Measurements from ENCODE around the gene NSUN3. TPM values are rescaled to one million over a fixed set of nuclear protein-coding genes. Genes with fewer than 3 reads are reported as not detected.
"Not testable (repeated sequence)": the region's sequence is repeated elsewhere in the genome, so short reads cannot be mapped to it uniquely, and the experiment has no call there.

NSUN3 gene
- total RNA-seq, 1 donor from 2014 or later = 10.7 TPM

DNA sequence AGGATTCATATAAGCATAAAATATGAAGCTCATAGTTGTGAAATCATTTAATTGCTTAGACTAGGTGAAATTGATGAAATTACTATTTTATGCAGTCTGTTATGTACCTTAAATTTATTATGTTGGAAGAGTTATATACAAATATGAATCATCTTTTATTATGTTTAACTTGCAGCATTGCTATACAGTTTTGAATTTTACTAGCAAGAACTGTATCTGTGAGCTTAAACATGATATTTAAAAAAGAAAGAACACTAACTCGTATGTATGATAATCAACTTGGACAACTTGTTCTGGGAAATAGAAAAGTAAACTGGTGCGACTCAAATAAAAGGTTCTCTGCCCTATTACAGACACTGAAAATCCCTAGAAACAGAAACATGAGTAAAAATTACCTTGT, 36.2 kb upstream of the NSUN3 start:
- TF ChIP-seq, protein P1, sequence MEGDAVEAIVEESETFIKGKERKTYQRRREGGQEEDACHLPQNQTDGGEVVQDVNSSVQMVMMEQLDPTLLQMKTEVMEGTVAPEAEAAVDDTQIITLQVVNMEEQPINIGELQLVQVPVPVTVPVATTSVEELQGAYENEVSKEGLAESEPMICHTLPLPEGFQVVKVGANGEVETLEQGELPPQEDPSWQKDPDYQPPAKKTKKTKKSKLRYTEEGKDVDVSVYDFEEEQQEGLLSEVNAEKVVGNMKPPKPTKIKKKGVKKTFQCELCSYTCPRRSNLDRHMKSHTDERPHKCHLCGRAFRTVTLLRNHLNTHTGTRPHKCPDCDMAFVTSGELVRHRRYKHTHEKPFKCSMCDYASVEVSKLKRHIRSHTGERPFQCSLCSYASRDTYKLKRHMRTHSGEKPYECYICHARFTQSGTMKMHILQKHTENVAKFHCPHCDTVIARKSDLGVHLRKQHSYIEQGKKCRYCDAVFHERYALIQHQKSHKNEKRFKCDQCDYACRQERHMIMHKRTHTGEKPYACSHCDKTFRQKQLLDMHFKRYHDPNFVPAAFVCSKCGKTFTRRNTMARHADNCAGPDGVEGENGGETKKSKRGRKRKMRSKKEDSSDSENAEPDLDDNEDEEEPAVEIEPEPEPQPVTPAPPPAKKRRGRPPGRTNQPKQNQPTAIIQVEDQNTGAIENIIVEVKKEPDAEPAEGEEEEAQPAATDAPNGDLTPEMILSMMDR (conservative IDR thresholded peaks at IDR 0.05) = no peak
- no peaks in the 10 kb centered on the region for H3K27me3 Mint-ChIP-seq
- no peak for DNase-seq (ENCODE audit: extremely low spot score, unreplicated experiment)
- H3K4me1 Mint-ChIP-seq (ENCODE audit: unreplicated experiment) = no peaks in the 10 kb centered on the region
- H3K27ac Mint-ChIP-seq = no peak overlapping the region
- H3K36me3 Mint-ChIP-seq = peaks cover under 1% of the 10 kb centered on the region
- peak overlapping the region; percentile 1 for H3K4me3 Mint-ChIP-seq
- no peaks in the 10 kb centered on the region for H3K9me3 Mint-ChIP-seq

DNA sequence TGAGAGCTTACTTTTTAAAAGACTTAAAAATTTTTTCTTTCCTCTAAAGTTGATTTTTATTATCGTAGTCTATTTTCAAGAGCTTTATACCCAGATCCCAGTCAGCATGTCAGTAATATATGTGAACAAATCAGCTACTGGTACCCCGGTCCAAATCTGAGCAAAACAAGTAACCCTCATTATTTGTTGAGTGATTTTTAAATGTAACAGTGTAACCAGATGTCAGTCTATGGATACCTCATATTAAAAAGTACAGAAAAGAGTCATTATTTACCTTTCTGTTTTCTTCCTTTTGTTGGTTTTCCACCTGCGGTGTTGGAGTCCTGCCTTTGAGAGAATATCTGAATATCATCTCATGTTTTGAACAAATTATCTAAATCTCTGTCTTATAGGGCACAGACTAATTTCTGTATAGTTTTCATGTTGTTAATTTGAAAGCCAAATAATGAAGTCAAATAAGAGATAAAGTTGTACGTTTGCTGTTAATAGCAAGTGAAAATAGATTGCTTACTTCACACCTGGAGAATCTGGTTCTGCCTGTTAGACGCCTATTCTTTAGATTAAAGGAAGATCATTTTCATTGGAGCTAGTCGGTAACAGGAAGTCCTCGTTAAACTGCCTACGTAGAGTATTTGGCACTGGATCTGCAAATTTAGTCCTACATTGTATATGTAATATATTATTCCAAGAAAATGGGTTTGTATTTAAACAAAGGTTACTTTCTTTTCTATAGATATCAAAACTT, 34.6 kb upstream of the NSUN3 start, which contains the start of gene STX19:
Gene STX19 (minus strand): TSS at position 505 of the 745 bp plus-strand sequence. CDS start 13,328 bp downstream, outside the sequence.
- Mint-ChIP-seq H3K27ac (peak within 1 kb of the TSS; percentile 91), H3K36me3 (peaks cover 7% of the 10 kb centered on the region), H3K4me3 (peak within 1 kb of the TSS; percentile 85), H3K4me1 (ENCODE audit: unreplicated experiment) (no peaks in the 10 kb centered on the region), H3K9me3 (peaks cover 6% of the 10 kb centered on the region), H3K27me3 (no peaks in the 10 kb centered on the region)
- TF ChIP-seq, protein P1 (conservative IDR thresholded peaks at IDR 0.05) = no peak
- DNase-seq (ENCODE audit: extremely low spot score, unreplicated experiment) = no peak

DNA sequence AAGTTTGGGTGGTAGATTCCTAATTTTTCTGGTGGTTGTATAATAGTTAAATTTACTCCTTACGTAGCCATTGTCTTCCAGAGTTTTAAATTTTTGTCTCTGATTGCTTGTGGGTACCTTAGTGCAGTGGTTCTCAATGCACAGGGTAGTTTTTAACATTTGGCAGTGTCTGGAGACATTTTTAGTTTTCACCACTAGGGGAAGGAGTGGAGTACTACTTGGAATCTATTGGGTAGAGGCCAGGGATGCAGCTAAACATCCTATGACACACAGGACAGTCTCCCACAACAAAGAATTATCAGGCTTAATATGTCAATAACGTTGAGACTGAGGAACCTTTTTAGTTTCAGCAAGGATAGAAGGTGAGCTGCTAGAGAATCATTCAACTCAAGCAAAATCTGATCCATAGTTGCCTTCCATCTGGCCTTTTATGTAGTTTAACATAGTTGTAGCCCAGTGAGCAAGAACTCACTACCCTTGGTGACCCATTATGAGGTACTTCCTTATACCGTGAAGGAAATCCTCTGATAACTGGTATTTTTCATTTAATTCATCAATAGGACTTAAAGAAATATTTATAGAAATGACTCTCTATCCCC, 25.9 kb upstream of the NSUN3 start:
- Mint-ChIP-seq H3K4me1 (ENCODE audit: unreplicated experiment) (no peaks in the 10 kb centered on the region), H3K4me3 (no peak overlapping the region), H3K27me3 (no peaks in the 10 kb centered on the region), H3K36me3 (peaks cover 13% of the 10 kb centered on the region), H3K27ac (no peak overlapping the region), H3K9me3 (peaks cover 3% of the 10 kb centered on the region)
- no peak for DNase-seq (ENCODE audit: extremely low spot score, unreplicated experiment)
- TF ChIP-seq, protein P1 (conservative IDR thresholded peaks at IDR 0.05) = peak; percentile 68

DNA sequence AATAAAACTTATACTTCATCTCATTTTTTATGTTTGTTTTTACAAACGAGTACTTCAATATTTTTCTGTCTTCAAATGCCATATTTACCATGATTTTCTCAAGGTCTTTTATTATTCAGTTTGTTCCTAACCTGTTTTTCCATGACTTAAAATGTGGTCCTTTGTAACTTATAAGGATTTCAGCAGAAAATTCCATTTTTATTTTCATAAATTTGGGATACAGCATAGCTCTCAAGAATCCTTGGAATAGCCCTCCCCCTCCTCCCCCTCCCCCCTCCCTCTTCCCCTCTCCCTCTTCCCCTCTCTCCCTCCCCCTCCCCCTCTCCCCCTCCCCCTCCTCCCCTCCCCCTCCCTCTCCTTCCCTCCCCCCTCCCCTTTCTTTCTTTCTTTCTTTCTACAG, 19.6 kb upstream of the NSUN3 start:
- H3K9me3 Mint-ChIP-seq = no peaks in the 10 kb centered on the region
- H3K4me1 Mint-ChIP-seq (ENCODE audit: unreplicated experiment) = no peaks in the 10 kb centered on the region

DNA sequence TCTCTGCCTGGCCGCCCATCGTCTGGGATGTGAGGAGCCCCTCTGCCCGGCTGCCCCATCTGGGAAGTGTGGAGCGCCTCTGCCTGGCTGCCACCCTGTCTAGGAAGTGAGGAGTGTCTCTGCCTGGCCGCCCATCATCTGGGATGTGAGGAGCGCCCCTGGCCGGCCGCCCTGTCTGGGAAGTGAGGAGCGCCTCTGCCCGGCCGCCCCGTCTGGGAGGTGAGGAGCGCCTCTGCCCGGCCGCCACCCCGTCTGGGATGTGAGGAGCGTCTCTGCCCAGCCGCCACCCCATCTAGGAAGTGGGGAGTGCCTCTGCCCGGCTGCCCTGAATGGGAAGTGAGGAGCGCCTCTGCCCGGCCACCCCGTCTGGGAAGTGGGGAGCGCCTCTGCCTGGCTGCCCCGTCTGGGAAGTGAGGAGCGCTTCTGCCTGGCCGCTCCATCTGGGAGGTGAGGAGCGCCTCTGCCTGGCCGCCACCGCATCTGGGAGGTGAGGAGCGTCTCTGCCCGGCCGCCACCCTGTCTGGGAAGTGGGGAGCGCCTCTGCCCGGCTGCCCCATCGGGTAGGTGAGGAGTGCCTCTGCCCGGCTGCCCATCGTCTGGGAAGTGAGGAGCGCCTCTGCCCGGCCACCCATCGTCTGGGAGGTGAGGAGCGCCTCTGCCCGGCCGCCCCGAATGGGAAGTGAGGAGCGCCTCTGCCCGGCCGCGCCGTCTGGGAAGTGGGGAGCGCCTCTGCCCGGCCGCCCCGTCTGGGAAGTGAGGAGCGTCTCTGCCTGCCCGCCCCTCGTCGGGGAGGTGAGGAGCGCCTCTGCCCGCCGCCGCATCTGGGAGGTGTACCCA, 18.5 kb upstream of the NSUN3 start:
- not testable (repeated sequence) for H3K4me3 Mint-ChIP-seq; DNase-seq (ENCODE audit: extremely low spot score, unreplicated experiment); H3K4me1 Mint-ChIP-seq (ENCODE audit: unreplicated experiment); H3K27me3 Mint-ChIP-seq; H3K27ac Mint-ChIP-seq; H3K9me3 Mint-ChIP-seq
- H3K36me3 Mint-ChIP-seq = peaks cover 15% of the 10 kb centered on the region

More for the DNA sequence above, 19.6 kb upstream of the NSUN3 start:
- TF ChIP-seq, protein P1 (conservative IDR thresholded peaks at IDR 0.05) = no peak
- no peaks in the 10 kb centered on the region for H3K27me3 Mint-ChIP-seq
- H3K27ac Mint-ChIP-seq = no peak overlapping the region
- DNase-seq (ENCODE audit: extremely low spot score, unreplicated experiment) = no peak
- peaks cover 15% of the 10 kb centered on the region for H3K36me3 Mint-ChIP-seq
- H3K4me3 Mint-ChIP-seq = no peak overlapping the region
